Gastroesophageal sphincter (tissue), 3 donors: Measurements from ENCODE around the gene ARHGEF17.

Experiments
- EP300 ChIP-seq: sonication (generic); formaldehyde crosslinking; IDR thresholded peaks from one replicate; pipeline ENCODE4 v1.6.1; 2017; ENCODE audit warnings: antibody characterized with exemption, mild to moderate bottlenecking
- POLR2A ChIP-seq, 2 donors: fragments of 450-650 bp; IDR thresholded peaks; one replicate each; pipeline ENCODE4 v1.6.1; 2017; ENCODE audit warnings: antibody characterized with exemption in 2 of 2, mild to moderate bottlenecking in 2 of 2, moderate library complexity in 1 of 2
- TF ChIP-seq, protein P1 (sequence below), 4 experiments: fragments of 200-600 bp in 2 of 4; fragments of 450-650 bp in 2 of 4; sonication (generic) in 1 of 4; IDR thresholded peaks; one replicate each; pipeline ENCODE4 v1.5.1; 2017 to 2019; ENCODE audit warnings: antibody characterized with exemption in 4 of 4, mild to moderate bottlenecking in 2 of 4, moderate library complexity in 2 of 4

DNA sequence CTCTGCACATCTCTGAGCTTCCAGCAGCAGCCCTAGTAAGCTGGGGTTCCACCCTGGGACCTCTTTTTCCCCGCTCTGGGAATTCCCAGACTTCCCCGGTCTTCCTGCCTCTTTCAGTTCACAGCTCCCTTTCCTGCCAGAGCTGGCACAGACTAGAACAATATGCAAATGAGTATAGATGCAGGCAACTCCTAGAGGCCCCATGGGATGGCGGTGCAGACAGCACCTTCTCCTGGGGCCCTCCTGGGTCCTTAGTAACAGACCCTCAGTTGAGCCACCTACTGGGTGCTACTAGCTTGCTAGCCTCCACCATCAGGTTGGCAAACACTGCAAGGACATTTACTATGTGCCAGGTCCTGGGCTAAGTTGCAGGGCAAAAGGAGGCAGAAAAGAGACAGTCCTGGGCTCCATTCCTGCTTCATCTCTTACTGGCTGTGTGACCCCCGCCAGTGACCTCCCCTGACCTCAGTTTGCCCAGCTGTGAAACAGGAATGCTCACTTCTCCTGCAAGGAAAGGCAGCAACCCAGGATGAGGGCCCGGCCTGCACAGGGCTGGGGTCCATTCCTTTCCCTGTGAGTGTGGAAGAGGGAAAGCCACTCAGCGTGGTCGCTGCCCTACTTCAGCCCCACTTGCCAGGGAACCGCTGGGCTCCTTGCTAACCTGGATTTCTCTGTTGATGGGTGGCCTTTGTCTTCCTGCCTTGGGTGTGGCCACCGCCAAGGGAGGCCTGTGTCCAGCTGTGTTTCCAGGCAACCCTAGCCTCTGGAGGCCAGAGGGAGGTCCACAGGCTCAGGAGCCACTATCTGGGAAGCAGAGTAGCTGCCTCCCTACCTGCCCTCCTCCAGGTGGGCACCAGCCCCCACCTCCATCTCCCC lies 75.4 kb downstream of the ARHGEF17 start:
- TF ChIP-seq, protein P1, sequence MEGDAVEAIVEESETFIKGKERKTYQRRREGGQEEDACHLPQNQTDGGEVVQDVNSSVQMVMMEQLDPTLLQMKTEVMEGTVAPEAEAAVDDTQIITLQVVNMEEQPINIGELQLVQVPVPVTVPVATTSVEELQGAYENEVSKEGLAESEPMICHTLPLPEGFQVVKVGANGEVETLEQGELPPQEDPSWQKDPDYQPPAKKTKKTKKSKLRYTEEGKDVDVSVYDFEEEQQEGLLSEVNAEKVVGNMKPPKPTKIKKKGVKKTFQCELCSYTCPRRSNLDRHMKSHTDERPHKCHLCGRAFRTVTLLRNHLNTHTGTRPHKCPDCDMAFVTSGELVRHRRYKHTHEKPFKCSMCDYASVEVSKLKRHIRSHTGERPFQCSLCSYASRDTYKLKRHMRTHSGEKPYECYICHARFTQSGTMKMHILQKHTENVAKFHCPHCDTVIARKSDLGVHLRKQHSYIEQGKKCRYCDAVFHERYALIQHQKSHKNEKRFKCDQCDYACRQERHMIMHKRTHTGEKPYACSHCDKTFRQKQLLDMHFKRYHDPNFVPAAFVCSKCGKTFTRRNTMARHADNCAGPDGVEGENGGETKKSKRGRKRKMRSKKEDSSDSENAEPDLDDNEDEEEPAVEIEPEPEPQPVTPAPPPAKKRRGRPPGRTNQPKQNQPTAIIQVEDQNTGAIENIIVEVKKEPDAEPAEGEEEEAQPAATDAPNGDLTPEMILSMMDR (IDR thresholded peaks at IDR 0.05), result no peak
- no peak for TF ChIP-seq EP300
- no peak for TF ChIP-seq POLR2A (IDR thresholded peaks at IDR 0.05)
